ENCODE data around the gene DDX3X.
"Not testable (repeated sequence)": the region's sequence is repeated elsewhere in the genome, so short reads cannot be mapped to it uniquely, and the experiment has no call there.

DDX3X gene

DNA sequence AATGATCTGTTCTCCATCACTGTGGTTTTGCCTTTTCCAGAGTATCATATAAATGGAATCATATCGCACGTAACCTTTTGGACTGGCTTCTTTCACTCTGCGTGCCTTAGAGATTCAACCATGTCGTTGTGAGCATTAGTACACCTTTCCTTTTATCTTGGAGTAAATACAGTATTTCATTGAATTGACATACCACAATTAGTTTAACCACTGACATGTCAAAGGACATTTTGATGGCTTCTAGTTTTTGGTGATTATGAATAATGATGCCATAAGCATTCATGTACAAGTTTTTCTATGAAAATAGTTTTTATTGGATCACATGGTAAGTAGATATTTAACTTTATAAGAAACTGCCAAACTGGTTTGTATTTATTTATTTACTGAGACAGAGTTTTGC, 35.2 kb downstream of the DDX3X start:
- DNase-seq (ENCODE audit: low read depth in 3 of 3) = no peak

DNA sequence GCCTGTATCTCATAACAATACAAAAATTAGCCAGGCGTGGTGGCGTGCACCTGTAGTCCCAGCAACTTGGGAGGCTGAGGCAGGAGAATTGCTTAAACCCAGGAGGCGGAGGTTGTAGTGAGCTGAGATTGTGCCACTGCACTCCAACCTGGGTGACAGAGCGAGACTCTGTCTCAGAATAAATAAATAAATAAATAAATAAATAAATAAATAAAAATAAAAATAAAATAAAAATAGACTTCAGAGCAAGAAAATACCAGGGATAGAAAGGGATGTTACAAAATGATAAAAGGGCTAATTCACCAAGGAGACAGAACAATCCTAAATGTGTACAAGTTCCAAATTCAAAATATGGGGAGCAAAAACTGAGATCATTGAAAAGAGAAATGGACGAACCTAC, 37.6 kb downstream of the DDX3X start:
- DNase-seq (ENCODE audit: low read depth in 3 of 3) = not testable (repeated sequence)

DNA sequence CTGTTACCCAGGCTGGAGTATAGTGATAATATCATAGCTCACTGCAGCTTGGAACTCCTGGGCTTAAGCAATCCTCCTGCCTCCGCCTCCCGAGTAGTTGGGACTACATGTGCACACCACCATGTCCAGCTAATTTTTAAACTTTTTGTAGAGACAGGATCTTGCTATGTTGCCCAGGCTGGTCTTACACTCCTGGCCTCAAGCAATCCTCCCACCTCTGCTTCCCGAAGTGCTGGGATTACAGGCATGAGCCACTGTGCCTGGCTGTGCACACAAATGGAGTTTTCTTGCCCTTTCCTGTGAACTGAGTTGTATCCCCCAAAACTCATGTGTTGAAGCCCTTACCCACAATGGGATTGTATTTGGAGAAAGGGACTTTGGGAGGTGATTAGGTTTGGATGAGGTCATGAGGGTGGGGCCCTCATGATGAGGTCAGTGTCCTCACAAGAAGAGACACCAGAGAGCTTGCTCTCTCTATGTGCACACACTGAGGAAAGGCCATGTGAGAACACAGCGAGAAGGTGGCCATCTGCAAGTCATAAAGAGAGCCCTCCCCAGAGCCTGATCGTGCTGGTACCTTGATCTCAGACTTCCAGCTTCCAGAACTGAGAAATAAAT, 40.1 kb downstream of the DDX3X start:
- no peak for DNase-seq (ENCODE audit: low read depth in 3 of 3)

DNA sequence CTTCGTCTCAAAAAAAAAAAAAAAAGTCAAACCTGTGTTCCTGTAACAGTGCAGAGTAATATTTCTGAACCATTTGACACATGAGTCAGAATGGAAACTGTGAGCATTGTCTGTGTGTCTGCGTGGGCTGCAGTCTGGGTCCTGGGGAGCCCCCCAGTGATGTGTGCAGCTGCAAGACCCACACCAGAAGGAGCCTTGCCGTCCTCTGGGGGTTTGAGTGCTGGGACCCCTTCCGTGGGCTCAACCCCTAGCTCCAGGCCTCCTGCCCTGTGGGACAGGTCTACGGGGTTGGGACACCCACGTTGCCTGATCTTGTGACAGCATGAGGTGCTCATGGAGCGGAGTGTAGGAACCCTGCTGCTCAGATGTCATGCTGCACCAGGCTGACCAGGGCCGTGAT, 43.7 kb downstream of the DDX3X start:
- DNase-seq (ENCODE audit: low read depth in 3 of 3) = peak in 1 of 3 donors; percentile 32

DNA sequence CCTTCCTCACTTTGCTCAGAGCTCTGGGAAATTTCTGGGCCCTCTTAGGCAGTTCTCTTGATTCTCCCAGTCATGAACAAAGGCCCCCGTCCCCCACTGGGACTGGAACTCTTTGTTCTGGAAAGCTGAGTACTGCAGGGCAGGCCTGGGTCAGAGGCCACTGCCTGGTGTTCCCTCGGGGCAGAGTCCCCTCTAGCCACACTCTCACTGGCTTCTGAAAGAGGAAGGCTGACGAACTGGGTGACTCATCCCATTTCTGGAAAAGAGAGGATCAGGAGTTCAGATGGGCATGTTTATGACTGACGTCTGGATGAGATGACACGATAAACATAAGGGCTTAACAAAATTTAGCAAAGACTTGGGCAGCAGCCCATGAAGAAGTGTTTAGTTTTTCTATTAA, 47.7 kb downstream of the DDX3X start:
- DNase-seq (ENCODE audit: low read depth in 3 of 3) = no peak

DNA sequence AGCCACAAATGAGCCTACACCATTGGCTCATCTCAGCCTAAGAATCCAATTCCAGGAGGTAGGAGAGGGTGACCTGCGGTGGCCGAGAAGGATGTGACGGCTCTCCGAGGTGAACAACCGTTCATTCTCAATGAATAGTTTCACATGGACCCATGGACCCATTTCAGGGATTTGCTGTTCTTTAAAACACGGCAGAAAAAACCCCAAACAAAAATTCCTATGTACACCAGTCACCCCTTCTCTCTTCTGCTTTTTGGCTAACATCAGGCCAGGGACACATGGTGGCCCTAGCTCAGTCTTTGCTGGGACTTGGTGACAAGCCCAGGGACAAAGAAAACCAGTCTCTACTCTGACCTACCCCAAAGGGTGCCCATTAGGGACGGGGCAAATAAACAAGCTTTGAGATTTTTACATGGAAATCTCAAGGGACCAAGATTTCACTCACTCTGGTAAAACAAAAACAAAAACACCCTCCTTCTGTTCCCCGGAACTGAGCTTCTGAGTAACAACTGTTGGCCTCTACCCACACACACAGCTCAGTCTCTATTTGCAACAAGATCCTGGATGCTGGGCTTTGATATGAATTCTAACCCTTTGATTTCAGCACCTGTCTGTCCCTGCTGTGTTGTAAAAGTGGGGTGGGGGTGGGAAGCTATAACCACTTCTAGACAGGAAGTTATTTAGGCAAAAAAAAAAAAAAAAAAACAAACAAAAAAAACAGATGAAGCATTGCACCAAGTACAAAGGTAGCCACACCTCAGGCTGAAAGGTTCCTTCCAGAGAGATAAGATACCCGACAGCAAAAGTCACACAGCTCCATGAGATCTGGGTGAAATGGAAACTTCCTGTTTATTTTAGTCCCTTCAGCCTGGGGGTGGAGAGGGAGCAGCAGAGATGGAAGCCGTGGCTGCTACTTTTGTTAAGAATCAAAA, 49.0 kb downstream of the DDX3X start:
- DNase-seq (ENCODE audit: low read depth in 3 of 3) = no peak

DNA sequence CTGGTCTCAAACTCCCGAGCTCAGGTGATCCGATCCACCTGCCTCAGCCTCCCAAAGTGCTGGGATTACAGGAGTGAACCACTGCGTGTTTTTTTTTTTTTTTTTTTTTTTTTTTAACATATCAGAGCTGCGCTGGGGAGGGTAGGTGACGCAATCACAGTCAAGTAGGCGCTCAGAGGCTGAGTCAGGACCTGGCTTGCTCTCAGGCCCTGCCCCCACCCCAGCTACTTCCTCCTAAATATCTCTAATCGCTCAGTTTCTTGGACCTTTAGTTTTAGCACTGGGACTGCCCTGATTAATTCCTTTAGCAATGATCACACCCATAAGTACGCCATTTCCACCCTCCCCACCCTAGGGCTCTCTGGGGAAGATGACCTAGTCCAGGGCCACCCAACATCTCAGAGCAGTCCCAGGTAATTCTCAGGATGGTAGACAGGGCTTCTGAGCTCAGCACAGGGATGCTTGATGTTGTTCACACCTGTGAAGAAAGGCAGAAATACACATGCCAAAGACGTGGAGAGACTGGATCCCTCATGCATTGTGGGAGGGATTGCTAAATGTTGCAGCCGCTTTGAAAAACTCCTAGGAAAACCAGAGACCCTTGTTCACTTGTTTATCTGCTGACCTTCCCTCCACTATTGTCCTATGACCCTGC, 50.2 kb downstream of the DDX3X start:
- DNase-seq (ENCODE audit: low read depth in 3 of 3) = peak; percentile 13 to 60 (median 32)

DNA sequence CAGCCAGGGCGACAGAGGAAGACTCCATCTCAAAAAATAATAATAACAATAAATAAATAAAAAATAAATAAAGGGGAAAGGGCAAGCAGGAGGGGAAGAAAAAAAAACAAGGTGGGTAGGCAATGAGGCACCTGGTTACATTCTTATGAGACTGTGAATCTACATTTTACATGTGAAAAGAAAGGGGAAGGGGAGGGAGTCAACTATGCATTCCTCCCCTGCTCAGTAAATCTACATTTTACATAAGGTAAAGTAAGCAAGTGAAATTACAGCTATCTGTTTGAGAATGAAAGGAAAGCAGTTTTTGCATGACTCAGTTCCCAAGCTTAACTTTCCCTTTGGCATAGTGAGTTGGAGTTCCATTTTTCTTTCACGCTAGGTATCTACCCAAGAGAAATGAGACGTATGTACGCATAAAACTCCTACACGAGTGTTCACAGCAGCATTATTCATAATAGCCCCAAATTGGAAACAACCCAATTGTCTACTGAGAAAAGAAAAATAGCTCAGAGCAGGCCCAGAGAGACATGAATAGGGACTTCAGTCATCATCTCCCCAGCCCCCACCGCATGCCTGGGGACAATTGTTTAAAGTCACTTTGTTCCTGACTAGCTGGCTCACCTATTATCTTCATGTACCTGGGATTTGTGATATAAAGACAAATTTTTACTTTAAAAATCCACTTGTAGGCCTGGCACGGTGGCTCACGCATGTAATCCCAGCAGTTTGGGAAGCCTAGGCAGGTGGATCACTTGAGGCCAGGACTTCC, 52.4 kb downstream of the DDX3X start:
- DNase-seq (ENCODE audit: low read depth in 3 of 3) = no peak

DNA sequence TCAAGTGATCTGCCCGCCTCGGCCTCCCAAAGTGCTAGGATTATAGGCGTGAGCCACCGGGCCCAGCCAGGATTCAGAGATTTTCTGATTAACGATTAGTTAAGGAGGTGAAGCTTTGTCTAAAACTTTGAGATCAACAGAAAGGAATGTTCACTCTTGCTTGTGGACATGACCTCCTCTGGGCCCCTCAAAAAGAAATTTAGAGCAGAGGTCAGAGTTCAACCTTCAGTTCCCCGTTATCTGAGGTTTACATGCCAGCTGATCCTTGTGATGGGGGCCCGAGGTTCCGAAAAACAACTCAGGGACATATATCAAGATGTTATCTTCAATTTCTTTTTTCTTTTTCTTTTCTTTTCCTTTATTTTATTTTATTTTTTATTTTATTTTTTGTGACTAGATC, 54.6 kb downstream of the DDX3X start:
- DNase-seq (ENCODE audit: low read depth in 3 of 3) = no peak

DNA sequence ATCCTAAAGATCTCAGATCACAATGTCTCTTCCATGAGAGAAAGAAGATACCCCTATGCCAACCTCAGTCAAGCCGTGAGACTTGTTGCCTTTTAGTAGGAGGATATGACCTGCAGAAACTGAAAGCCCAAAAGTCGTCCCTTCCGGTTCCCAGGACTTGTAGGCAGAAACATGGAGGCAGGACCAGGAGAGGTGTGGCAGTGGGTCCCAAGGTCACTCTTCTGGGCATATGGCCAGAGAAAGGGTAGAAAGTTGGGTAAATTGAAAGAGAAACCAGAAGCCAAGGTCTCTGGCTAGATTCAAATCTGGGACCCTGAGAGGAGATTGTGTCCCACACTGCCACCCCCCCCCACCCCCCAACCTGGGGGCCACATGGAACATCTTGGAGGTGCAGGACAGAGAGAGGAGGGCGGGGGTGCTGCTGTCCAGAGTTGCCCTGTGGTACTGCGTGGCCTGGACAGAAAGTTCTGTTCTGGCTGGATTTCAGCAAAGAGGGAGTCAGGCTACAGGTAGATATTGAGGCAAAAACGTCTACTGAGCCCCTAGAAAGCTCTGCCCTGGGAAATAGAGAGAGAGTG, 55.4 kb downstream of the DDX3X start:
- no peak for DNase-seq (ENCODE audit: low read depth in 3 of 3)

DNA sequence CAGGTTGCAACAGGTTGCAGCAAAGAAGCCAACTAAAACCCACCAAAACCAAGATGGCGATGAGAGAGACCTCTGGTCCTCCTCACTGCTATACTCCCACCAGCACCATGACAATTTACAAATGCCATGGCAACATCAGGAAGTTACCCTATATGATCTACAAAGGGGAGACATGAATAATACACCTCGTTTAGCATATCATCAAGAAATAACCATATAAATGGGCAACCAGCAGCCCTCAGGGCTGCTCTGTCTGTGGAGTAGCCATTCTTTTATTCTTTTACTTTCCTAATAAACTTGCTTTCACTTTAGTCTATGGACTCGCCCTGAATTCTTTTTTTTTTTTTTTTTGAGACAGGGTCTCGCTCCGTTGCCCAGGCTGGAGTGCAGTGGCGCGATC, 56.6 kb downstream of the DDX3X start:
- DNase-seq (ENCODE audit: low read depth in 3 of 3) = not testable (repeated sequence)

DNA sequence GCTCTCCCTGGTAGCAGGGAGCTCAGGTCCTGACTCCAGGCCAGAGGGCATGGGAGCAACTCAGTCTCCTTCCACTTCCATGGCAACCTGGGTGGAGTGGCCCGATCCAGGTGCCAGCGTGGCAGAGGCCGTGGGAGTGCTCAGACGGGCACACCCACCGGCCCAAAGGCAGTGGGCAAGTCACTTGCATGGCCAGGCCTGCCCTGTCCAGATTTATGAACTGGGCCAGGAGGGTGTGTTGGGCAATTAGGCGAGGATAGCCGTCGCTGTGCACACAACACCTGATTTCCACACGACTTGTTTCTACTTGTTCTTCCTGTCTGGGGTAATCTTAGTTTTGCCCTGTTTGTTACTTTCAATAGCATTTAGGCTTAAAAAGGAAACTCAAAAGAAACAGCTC, 57.6 kb downstream of the DDX3X start:
- DNase-seq (ENCODE audit: low read depth in 3 of 3) = no peak

DNA sequence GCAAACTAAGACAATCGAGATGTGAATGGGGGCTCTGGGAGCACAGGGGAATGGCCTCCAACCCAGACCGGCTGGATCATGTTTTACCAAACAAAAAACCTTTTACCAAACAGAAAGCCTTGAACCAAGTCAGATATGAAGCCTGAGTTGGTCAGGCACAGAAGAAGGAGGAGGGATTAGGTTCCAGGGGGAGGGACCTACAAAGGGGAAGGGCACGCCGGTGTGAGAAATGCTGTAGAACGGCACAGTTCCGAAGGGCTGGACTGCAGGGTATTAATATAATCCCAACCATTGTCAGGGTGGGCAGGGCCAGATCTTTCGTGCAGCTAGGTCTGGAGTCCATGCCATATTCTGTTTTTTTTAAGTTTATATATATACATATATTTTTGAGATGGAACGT, 60.3 kb downstream of the DDX3X start:
- DNase-seq (ENCODE audit: low read depth in 3 of 3) = no peak

DNA sequence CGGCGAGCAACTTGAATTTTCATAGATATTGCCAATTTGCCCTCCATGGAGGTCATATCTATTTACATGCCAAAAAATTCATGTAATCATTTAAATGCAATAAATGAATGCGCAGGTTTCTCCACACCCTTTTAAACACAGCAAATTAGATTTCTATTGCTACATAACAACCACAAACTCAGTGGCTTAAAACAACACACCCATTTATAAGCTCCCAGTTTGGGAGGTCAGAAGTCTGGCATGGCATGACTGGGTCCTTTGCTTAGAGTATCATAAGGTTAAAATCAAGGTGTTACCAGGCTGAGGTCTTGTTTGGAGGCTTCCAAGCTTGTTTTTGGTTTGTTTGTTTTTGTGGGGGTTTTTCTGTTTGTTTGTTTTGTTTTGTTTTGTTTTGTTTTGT, 63.3 kb downstream of the DDX3X start:
- no peak for DNase-seq (ENCODE audit: low read depth in 3 of 3)

DNA sequence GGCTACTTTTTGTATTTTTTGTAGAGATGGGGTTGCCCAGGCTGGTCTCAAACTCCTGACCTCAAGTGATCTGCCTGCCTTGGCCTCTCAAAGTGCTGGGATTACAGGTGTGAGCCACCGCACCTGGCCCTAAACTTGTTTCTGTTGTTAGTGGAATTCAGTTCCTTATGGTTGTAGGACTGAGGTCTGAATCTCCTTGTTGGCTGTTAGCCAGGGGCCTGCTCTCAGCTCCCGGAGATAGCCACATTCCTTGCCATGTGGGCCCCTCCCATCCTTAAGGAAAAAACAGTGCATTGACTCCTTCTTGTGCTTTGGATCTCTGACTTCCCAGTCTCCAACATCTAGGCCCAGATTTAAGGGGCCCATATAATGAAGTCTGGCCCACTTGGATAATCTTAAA, 63.8 kb downstream of the DDX3X start:
- no peak for DNase-seq (ENCODE audit: low read depth in 3 of 3)

DNA sequence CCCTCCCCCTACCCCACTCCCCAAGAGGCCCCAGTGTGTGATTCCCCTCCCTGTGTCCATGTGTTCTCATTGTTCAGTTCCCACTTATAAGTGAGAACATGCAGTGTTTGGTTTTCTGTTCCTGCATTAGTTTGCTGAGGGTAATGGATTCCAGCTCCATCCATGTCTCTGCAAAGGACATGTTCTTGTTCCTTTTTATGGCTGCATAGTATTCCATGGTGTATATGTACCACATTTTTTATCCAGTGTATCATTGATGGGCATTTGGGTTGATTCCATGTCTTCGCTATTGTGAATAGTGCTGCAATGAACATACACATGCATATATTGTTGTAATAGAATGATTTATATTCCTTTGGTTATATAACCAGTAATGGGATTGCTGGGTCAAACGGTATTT, 68.6 kb downstream of the DDX3X start:
- DNase-seq (ENCODE audit: low read depth in 3 of 3) = not testable (repeated sequence)

DNA sequence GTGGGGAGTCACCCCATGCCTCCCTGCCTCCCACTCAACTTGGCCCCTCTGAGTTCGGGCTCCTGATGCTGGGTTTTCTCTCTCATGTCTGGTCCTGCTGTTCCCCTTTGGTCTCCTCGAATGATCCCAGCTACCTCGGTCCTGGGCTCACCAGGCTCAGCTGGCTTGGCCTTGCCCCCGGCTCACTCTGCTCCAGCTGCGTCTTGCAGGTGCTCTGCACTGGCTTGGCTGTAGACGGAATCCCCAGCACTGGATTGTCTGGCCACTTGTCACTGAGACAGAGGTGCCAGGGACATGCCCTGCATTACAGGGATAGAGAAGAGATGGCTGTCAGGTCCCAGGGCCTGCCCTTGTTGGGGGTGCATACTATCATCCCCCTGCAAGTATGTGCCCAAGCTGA, 71.6 kb downstream of the DDX3X start:
- no peak for DNase-seq (ENCODE audit: low read depth in 3 of 3)

DNA sequence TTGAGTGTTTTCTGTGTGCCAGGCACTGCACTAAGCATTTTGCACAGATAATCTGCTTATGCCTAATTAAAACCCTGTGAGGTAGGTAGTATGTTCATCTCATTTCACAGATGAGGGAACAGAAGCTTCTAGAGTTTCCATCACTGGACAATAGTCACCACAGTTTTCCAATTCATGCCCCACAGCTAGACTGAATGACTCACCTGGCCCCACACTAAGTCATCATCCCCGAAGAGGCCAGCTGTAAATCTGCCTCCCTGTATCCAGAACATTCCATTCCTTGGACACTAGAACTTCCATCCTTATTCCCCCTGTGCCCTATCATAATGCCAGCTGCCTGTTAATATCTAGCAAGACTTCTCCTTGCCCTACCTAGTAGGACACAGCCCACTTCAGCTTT, 72.2 kb downstream of the DDX3X start:
- no peak for DNase-seq (ENCODE audit: low read depth in 3 of 3)

DNA sequence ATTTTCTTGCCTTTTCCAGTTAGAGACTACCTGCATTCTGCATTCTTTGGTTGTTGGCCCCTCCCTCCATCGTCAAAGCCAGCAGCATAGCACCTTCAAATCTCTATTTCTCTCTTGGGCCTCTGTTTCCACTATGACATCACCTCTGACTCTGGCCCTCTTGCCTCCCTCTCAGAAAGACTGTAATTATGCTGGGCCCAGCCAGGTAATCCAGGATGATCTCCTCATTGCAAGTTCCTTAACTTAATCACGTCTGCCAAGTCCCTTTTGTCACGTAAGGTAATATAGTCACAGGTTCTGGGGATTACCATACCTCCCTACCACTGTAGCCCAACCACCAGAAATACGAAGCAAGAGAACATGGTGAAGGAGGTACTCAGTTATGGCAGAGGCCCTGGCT, 73.9 kb downstream of the DDX3X start:
- no peak for DNase-seq (ENCODE audit: low read depth in 3 of 3)

DNA sequence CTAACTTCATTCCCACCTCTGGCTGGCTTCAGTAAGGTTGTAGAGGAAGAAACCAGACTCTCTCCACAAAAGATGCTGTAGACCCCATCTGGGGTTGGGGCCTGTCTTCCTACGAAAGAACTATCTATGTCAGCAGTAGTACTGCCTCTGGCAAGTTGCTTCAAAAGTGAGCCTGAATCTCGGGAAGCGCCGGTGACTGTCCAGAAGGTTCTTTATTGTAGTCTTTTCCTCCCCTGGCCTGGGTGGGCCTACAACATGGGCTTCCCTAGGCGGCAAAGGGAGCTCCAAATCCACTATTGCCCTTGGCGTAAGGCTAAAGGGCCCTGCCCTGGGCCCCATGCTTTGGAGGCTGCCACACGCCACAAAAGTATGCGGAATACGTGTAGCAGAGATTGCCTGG, 74.6 kb downstream of the DDX3X start:
- no peak for DNase-seq (ENCODE audit: low read depth in 3 of 3)

DNA sequence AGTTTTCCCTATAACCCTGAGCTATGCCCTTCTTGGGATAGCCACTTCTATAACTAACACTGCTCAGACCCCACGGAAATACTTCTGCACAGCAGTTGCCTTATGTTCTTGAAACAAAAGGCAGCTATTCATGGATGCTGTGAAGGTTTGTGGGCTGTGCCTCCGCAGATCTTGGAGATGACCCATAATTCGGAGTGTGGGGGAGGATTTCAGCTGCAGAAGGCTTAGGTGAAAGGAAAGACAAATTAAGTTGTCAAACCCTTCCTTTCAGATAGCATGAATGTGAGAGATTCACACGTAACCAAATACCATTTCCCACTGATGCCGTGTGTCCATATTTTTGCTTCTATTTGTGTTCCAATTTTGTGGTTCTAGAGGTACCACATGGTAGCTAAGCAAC, 75.0 kb downstream of the DDX3X start:
- no peak for DNase-seq (ENCODE audit: low read depth in 3 of 3)

DNA sequence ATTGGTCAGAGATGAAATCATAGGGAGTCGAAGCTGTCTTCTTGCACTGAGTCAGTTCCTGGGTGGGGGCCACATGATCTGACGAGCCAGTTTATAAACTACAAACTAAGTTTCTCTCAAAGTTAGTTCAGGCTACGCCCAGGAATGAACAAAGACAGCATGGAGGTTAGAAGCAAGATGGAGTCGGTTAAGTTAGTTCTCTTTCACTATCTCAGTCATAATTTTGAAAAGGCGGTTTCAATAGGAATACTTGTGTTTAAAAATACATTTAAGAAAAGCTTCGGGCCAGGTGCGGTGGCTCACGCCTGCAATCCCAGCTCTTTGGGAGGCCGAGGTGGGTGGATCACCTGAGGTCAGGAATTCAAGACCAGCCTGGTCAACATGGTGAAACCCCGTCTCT, 77.3 kb downstream of the DDX3X start:
- not testable (repeated sequence) for DNase-seq (ENCODE audit: low read depth in 3 of 3)

Data from stimulated activated CD4-positive, alpha-beta T cell treated with anti-CD3 and anti-CD28 coated beads, TNF-alpha, amount 100 ng/mL, for 48 hours (primary cell).